OCI-LY3 (cell line): ENCODE data around the gene ASMT.
"Not testable (repeated sequence)": the region's sequence is repeated elsewhere in the genome, so short reads cannot be mapped to it uniquely, and the experiment has no call there.

ENCODE experiments used
- CTCF ChIP-seq: fragments of 200-600, 300-600 bp; sonication (generic); IDR thresholded peaks from 2 replicates; pipeline ENCODE4 v1.5.1; 2014; ENCODE audit warnings: antibody characterized with exemption, low read length, low read depth
- EZH2phosphoT487 ChIP-seq: fragments of 200-600 bp; shearing (Covaris generic); IDR thresholded peaks from 2 replicates; pipeline ENCODE4 v1.6.1; 2018; ENCODE audit warnings: antibody characterized with exemption, mixed run types, low read depth

- not testable (repeated sequence) for TF ChIP-seq EZH2phosphoT487, CTCF
Measured at GRCh38 chrX:1574181-1574580, 40.7 kb upstream of the ASMT start.
